GM12874 (cell line): ENCODE results near the gene SEL1L3.

ENCODE experiments used
- CTCF ChIP-seq: IDR thresholded peaks from 2 replicates; pipeline ENCODE4 v1.5.1; 2011; ENCODE audit warnings: low read depth, mild to moderate bottlenecking, control low read depth, low read length, moderate library complexity; ENCODE audit not compliant: insufficient read depth

The SEL1L3 gene

GRCh38 chr4:25767877-25768725, 94.7 kb downstream of the SEL1L3 start:
- TF ChIP-seq CTCF, result peak; percentile 78

DNA sequence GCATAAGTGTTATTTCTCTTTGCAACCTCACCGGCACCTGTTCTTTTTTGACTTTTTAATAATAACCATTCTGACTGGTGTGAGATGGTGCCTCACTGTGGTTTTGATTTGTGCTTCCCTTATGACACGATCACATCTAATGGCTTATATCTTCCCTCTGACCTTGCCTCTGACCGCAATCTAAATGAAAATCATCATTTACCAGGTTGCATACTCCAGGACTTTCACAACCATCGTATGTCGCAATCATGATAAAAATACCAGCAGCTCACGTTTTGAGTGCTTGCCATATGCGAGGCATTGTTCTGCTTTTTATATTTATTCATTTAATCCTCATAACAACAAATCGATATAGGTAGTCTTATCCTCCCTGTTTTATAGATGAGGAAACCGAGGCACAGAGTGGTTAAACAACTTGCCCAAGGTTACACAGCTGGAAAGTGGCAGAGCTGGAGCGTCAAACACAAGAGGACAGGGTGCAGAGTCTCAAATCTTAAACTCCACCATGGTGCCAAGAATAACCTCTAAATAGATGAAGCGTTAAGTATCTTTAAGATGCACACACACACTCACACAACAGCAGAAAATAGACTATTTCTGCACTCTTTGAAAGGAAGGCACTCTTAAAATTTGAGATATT, 102.2 kb downstream of the SEL1L3 start:
- TF ChIP-seq CTCF, result no peak

DNA sequence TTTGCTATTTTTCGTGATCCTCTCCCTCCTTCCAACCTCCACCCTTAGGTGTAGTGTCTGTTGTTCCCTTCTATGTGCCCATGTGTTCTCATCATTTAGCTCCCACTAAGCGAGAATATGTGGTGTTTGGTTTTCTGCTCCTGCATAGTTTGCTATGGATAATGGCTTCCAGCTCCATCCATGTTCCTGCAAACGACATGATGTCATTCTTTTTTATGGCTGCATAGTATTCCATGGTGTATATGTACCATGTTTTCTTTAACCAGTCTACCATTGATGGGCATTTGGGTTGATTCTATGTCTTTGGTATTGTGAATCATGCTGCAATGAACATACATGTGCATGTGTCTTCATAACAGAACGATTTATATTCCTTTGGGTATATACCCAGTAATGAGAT, 102.7 kb downstream of the SEL1L3 start:
- TF ChIP-seq CTCF, result no peak

GRCh38 chr4:25759101-25759500, 103.7 kb downstream of the SEL1L3 start:
- TF ChIP-seq CTCF, result no peak

DNA sequence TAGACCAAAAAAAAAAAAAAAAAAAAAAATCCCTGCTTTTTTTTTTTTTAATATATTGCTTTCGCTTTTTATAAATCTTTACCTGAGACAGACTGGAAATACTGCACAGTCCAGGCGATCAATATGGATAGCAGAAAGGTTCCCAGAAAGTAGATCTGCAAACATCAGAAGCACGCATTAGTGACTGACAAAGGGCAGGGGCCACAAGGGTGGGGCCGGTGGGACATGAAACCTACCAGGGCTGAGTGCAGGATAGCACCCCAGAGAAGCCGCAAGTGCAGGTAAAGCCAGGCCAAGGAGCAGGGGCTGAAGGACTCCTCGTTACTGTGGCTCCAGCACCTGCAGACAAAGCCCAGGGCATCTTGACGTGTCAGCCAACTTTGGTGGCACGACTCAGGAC, 105.3 kb downstream of the SEL1L3 start:
- no peak for TF ChIP-seq CTCF

DNA sequence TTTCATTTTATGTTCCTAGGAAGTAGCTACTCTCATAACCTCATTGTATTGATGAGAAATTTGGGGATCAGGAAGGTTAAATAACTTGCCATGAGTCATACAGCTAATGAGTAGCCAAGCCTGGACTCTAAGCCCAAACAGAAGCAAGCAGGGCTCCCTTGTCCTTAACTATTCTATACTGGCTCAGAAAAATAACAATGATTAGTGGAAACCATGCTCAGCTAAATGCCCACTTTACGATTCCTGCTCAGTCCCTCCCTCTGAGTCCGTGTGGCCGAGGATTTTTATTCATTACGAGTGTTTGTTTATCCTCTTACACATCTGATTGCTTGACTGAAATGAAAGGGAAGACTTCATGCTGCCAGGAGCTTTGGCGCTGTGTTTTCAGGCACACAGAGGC, 106.3 kb downstream of the SEL1L3 start:
- TF ChIP-seq CTCF, result no peak

DNA sequence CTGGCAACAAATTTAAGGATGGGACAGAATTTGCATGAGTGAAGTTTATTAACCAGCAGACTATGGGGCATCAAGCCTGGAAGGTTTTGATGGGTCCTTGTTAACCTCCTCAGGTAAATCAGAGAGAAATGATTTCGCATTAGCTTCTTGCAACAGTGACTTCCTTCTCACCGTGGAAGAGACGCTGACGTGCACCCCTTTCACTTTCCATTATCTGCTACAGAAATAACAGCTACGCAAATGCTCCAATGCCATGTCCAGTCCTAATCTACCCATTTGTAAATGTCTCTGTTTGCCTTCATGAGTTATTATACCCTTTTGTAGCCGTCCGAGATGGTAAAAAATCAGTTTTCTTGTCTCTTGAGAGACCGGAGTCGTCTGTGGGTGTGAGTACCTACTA, 106.9 kb downstream of the SEL1L3 start:
- TF ChIP-seq CTCF, result no peak
